ENCODE data around the gene PHF21B.

DNA sequence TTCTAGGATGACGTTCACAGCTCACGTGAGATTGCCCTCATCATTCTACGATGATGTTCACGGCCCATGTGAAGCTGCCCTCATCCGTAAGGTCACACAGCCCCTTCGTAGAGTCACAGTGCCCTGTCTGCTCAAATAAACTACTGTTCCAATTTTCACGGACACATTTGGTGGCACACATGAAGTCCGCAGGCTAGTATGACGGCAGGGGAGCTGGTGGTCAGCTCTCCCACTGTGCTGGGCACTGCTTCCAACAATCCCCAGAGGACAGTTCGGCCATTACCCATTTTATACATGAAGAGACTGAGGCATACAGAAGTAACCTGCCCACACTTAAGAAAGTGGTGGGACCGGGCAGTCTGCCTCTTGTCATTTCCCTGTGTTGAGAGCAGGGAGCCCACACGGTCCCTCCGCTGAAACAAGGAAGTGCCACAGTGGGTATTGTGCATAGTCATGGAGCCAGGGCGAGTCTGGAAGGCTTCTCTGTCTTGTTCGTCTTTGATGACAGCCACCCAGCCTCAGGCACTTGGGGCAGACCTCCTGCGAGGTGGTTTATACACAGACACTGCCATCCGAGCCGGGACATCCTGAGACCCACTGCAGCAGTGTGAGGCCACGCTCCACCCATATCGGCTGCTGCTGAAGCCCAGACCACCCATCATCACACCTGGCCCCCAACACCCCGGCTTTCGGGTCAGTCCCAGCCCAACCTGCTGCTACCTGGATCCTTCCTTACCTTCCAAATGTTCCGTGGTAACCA, 114.3 kb downstream of the PHF21B start:
- no peak for TF ChIP-seq CTCF (IDR thresholded peaks at IDR 0.05)
- TF ChIP-seq POLR2A (IDR thresholded peaks at IDR 0.05): no peak
